Measurements from ENCODE around the gene UST.

The UST gene

DNA sequence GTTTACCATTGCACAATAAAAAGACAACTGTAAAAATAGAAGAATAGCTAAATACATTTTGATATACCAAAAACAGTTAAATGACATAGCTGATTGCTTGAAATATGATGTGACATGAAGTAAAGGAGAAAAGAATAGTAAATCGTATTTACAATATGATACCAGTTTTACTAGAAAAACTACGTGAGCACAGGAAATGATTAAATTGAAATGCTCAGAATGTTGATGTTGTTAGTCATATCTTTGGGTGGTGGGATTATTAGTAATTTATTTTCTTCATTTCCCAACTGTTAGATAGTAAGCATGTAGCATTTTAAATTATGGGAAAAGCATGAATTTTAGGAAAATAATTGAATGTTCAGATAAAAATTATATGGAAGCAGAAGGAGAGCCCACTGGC is 302.4 kb downstream of the UST start:
- no peak for TF ChIP-seq EZH2phosphoT487 (conservative IDR thresholded peaks at IDR 0.05; ENCODE audit: low read length)
- TF ChIP-seq, protein P1, sequence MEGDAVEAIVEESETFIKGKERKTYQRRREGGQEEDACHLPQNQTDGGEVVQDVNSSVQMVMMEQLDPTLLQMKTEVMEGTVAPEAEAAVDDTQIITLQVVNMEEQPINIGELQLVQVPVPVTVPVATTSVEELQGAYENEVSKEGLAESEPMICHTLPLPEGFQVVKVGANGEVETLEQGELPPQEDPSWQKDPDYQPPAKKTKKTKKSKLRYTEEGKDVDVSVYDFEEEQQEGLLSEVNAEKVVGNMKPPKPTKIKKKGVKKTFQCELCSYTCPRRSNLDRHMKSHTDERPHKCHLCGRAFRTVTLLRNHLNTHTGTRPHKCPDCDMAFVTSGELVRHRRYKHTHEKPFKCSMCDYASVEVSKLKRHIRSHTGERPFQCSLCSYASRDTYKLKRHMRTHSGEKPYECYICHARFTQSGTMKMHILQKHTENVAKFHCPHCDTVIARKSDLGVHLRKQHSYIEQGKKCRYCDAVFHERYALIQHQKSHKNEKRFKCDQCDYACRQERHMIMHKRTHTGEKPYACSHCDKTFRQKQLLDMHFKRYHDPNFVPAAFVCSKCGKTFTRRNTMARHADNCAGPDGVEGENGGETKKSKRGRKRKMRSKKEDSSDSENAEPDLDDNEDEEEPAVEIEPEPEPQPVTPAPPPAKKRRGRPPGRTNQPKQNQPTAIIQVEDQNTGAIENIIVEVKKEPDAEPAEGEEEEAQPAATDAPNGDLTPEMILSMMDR (IDR thresholded peaks at IDR 0.05; ENCODE audit: insufficient read depth, low read length, poor library complexity, severe bottlenecking), result no peak
- no peak overlapping the region for H3K4me2 ChIP-seq (ENCODE audit: low read depth, low read length, poor library complexity, severe bottlenecking)
- H3K27ac ChIP-seq (ENCODE audit: low read depth, low read length), result no peak overlapping the region

GRCh38 chr6:149050160-149050559 is 303.3 kb downstream of the UST start:
- no peak overlapping the region for H3K4me2 ChIP-seq (ENCODE audit: low read depth, low read length, poor library complexity, severe bottlenecking)
- H2AFZ ChIP-seq (ENCODE audit: low read depth, low read length, severe bottlenecking), result no peak overlapping the region
- H4K20me1 ChIP-seq (ENCODE audit: low read depth, low read length), result no peaks in the 10 kb centered on the region
- no peaks in the 10 kb centered on the region for H3K79me2 ChIP-seq (ENCODE audit: insufficient read depth, low read length)
- no peaks in the 10 kb centered on the region for H3F3A ChIP-seq (ENCODE audit: insufficient read depth)
- no peaks in the 10 kb centered on the region for H3K9me3 ChIP-seq (ENCODE audit: insufficient read depth, low read length)
- no peak overlapping the region for H3K9ac ChIP-seq (ENCODE audit: low read length)
- H3K9me2 ChIP-seq (replicated peaks; ENCODE audit: insufficient read depth, low read length), result no peaks in the 10 kb centered on the region
- TF ChIP-seq, protein P1 (IDR thresholded peaks at IDR 0.05; ENCODE audit: insufficient read depth, low read length, poor library complexity, severe bottlenecking), result no peak
- TF ChIP-seq EZH2phosphoT487 (conservative IDR thresholded peaks at IDR 0.05; ENCODE audit: low read length), result no peak
- no peak overlapping the region for H3K4me3 ChIP-seq (ENCODE audit: insufficient read depth, low read length, poor library complexity, severe bottlenecking)
- H3K27me3 ChIP-seq (ENCODE audit: low read length), result no peaks in the 10 kb centered on the region
- no peaks in the 10 kb centered on the region for H3K36me3 ChIP-seq (ENCODE audit: low read length)
- H3K27ac ChIP-seq (ENCODE audit: low read depth, low read length), result no peak overlapping the region

More for the DNA sequence above, 302.4 kb downstream of the UST start:
- Histone ChIP-seq H3F3A (ENCODE audit: insufficient read depth) (no peaks in the 10 kb centered on the region), H3K9me2 (replicated peaks; ENCODE audit: insufficient read depth, low read length) (no peaks in the 10 kb centered on the region), H3K36me3 (ENCODE audit: low read length) (no peaks in the 10 kb centered on the region), H3K9ac (ENCODE audit: low read length) (no peak overlapping the region), H3K9me3 (ENCODE audit: insufficient read depth, low read length) (no peaks in the 10 kb centered on the region), H2AFZ (ENCODE audit: low read depth, low read length, severe bottlenecking) (no peak overlapping the region), H3K27me3 (ENCODE audit: low read length) (no peaks in the 10 kb centered on the region), H4K20me1 (ENCODE audit: low read depth, low read length) (no peaks in the 10 kb centered on the region), H3K79me2 (ENCODE audit: insufficient read depth, low read length) (no peaks in the 10 kb centered on the region), H3K4me3 (ENCODE audit: insufficient read depth, low read length, poor library complexity, severe bottlenecking) (no peak overlapping the region)

DNA sequence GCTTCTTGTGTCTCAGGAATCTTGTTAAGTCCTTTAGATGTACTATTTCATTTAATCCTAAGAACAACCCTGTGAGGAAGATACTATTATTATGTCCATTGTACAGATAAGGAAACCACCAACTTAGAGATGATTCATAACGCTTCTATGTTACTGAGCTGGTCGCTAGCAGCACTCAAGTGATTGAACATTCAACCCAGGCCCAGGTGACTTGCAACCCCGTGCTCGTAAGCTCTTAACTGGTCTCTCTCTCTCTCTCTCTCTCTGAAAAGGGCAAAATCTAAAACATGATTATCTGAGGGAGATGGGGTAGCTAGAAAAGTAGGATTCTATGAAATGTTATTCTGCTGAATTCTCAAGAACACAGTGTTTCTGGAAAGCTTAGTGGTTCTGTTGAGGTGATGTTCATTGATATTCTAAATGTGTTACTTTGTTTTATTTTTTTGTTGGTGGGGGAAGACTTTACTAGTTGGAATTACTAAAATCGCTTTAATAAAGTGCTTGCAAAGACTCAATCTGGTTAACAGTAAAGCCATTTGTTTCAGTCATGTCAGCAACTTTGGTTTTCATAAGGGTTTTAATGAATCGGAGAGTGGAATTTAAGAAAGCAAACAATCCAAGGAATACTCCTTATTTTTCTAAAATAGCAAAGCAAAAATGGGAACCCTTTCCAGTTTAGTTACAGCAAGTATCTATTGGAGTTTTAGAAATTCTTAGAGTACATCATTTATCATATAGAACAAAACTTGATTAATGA is 305.7 kb downstream of the UST start:
- Histone ChIP-seq H3K9me3 (ENCODE audit: insufficient read depth, low read length) (no peaks in the 10 kb centered on the region), H3K9me2 (replicated peaks; ENCODE audit: insufficient read depth, low read length) (no peaks in the 10 kb centered on the region), H3K27me3 (ENCODE audit: low read length) (no peaks in the 10 kb centered on the region), H2AFZ (ENCODE audit: low read depth, low read length, severe bottlenecking) (no peak overlapping the region), H4K20me1 (ENCODE audit: low read depth, low read length) (no peaks in the 10 kb centered on the region), H3K79me2 (ENCODE audit: insufficient read depth, low read length) (no peaks in the 10 kb centered on the region), H3K4me2 (ENCODE audit: low read depth, low read length, poor library complexity, severe bottlenecking) (no peak overlapping the region), H3K9ac (ENCODE audit: low read length) (no peak overlapping the region), H3K36me3 (ENCODE audit: low read length) (no peaks in the 10 kb centered on the region), H3F3A (ENCODE audit: insufficient read depth) (no peaks in the 10 kb centered on the region), H3K4me3 (ENCODE audit: insufficient read depth, low read length, poor library complexity, severe bottlenecking) (no peak overlapping the region), H3K27ac (ENCODE audit: low read depth, low read length) (no peak overlapping the region)
- TF ChIP-seq, protein P1 (IDR thresholded peaks at IDR 0.05; ENCODE audit: insufficient read depth, low read length, poor library complexity, severe bottlenecking), result no peak
- TF ChIP-seq EZH2phosphoT487 (conservative IDR thresholded peaks at IDR 0.05; ENCODE audit: low read length), result no peak

All from SU-DHL-6 (cell line).